ENCODE data around the gene EGFL7. TPM values are rescaled to one million over a fixed set of nuclear protein-coding genes. Genes with fewer than 3 reads are reported as not detected.

Gene EGFL7
- total and polyA plus RNA-seq, 2 of the 8 experiments (the other 6 are each of a cell fraction or from before 2014, with no cell fraction given), result 37.8 to 53.4 TPM

DNA sequence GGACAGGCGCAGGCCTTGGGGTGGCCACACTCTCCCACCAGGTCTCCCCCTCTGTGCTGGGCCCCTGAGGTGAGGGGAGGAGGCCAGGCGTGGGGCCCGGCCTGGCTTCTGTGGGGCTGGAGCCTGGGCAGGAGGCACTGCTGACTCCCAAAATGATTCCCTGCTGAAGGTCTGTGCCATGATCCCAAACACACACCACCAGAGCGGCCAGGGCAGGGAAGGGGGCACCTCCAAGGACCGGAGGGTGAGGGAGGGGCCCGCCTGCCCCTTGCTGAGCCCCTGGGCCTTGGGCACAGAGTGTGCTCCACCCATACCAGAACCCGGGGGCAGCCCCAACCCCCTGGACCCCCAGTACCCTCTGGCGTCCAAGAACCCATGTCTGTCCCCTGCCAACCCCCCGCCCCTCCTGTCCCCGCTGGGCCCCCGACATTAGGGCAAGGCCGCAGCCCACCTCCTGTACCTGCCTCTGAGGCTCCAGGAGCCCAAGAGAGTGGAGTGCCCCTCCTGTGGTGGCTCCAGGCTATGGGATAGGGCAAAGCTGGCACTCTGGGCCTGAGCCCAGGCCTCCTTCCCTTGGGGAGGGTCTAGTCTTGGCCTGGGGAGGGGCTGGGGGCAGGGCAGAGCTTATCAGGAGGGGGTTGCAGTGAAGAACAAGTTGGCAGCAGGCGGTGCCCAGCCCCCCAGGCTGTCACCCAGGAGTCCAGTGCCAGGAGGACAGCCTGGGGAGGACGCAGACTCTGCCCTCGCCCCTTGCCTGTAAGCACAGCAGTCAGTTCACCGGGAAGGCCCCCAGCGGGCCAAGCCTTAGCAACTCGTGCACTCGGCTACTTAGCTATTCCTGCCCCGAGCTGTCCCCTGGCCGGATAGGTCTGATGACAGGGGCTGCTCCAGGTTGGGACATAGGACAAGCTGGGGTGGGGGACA, 2.6 kb upstream of the EGFL7 start:
- Histone ChIP-seq H3K56ac (replicated peaks; ENCODE audit: insufficient read length, low read depth, low read length) (no peak overlapping the region), H3K4me3 (ENCODE audit: extremely low read depth in 1 of 4, insufficient read depth in 2 of 4, low read depth in 3 of 4, low read length in 4 of 4) (no peak overlapping the region), H3K27me3 (replicated peaks in 1 of 4; ENCODE audit: control insufficient read depth in 3 of 4, extremely low read depth in 1 of 4, insufficient read depth in 3 of 4, low read length in 3 of 4) (no peaks in the 10 kb centered on the region; a peak in 3 of 7 replicates), H3K79me2 (ENCODE audit: control insufficient read depth in 1 of 2, insufficient read depth in 2 of 2, low read length in 2 of 2) (no peaks in the 10 kb centered on the region), H2BK15ac (ENCODE audit: low read length) (no peak overlapping the region), H2BK20ac (ENCODE audit: low read length) (no peak overlapping the region), H3K4me1 (replicated peaks in 1 of 4; ENCODE audit: control insufficient read depth in 3 of 4, insufficient read depth in 4 of 4, low read length in 3 of 4) (no peaks in the 10 kb centered on the region; a peak in 1 of 7 replicates), H4K5ac (ENCODE audit: insufficient read length, low read depth, low read length) (no peak overlapping the region), H2BK12ac (ENCODE audit: low read depth, low read length) (no peak overlapping the region), H3K23me2 (ENCODE audit: low read depth, low read length) (no peaks in the 10 kb centered on the region), H3K4ac (replicated peaks; ENCODE audit: insufficient read length, low read depth, low read length) (no peak overlapping the region), H3K9ac (replicated peaks in 1 of 4; ENCODE audit: extremely low read depth in 1 of 4, low read depth in 3 of 4, low read length in 3 of 4) (no peak overlapping the region), H3K23ac (ENCODE audit: insufficient read length) (no peak overlapping the region), H3K79me1 (ENCODE audit: low read depth, low read length) (no peaks in the 10 kb centered on the region), H2AK5ac (ENCODE audit: low read depth, low read length) (no peak overlapping the region), H3K4me2 (ENCODE audit: insufficient read depth in 1 of 2, low read depth in 2 of 2, low read length in 2 of 2) (no peak overlapping the region), H2AFZ (ENCODE audit: low read length) (no peak overlapping the region), H3K36me3 (ENCODE audit: control insufficient read depth in 2 of 4, insufficient read depth in 4 of 4, low read length in 3 of 4) (no peaks in the 10 kb centered on the region), H4K8ac (ENCODE audit: extremely low read depth, insufficient read depth, low read length) (no peak overlapping the region), H3K18ac (ENCODE audit: extremely low read depth, low read length) (no peak overlapping the region), H3K14ac (ENCODE audit: insufficient read length) (no peak overlapping the region), H3K9me3 (ENCODE audit: insufficient read depth in 2 of 2, low read depth in 1 of 2, low read length in 1 of 2) (no peaks in the 10 kb centered on the region), H2BK5ac (ENCODE audit: low read depth, low read length) (no peak overlapping the region), H4K20me1 (replicated peaks in 1 of 2; ENCODE audit: control insufficient read depth in 1 of 2, insufficient read depth in 2 of 2, low read length in 2 of 2) (peaks cover 0 to 1% of the 10 kb centered on the region in 2 experiments), H4K91ac (replicated peaks; ENCODE audit: insufficient read length, low read length) (no peak overlapping the region), H2BK120ac (replicated peaks; ENCODE audit: low read depth, low read length) (no peak overlapping the region), H3K27ac (ENCODE audit: low read depth, low read length) (no peak overlapping the region)
- DNase-seq (ENCODE audit: low read depth in 1 of 2, low spot score in 2 of 2) (peak in 1 of 2 experiments; percentile 42), FAIRE-seq (no peak)
- TF ChIP-seq SUZ12 (IDR thresholded peaks at IDR 0.05; ENCODE audit: low read length) (no peak), SP4 (IDR thresholded peaks at IDR 0.05; ENCODE audit: low read length) (no peak), CBX5 (IDR thresholded peaks at IDR 0.05; ENCODE audit: low read depth, low read length) (no peak), SIN3A (conservative IDR thresholded peaks at IDR 0.05 in 1 of 2, IDR thresholded peaks at IDR 0.05 in 1 of 2; ENCODE audit: low read depth in 1 of 2, low read length in 2 of 2) (no peak), CHD2 (IDR thresholded peaks at IDR 0.05; ENCODE audit: low read length) (no peak), PHF8 (conservative IDR thresholded peaks at IDR 0.05; ENCODE audit: low read depth, low read length) (no peak), FOSL1 (IDR thresholded peaks at IDR 0.05; ENCODE audit: insufficient read depth, low read depth, low read length) (no peak), KDM1A (IDR thresholded peaks at IDR 0.05; ENCODE audit: borderline replicate concordance, low read length) (no peak)
- TF ChIP-seq, protein P1, sequence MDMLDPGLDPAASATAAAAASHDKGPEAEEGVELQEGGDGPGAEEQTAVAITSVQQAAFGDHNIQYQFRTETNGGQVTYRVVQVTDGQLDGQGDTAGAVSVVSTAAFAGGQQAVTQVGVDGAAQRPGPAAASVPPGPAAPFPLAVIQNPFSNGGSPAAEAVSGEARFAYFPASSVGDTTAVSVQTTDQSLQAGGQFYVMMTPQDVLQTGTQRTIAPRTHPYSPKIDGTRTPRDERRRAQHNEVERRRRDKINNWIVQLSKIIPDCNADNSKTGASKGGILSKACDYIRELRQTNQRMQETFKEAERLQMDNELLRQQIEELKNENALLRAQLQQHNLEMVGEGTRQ (IDR thresholded peaks at IDR 0.05; ENCODE audit: low read length), result no peak
- TF ChIP-seq, protein P2, sequence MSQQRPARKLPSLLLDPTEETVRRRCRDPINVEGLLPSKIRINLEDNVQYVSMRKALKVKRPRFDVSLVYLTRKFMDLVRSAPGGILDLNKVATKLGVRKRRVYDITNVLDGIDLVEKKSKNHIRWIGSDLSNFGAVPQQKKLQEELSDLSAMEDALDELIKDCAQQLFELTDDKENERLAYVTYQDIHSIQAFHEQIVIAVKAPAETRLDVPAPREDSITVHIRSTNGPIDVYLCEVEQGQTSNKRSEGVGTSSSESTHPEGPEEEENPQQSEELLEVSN (IDR thresholded peaks at IDR 0.05), result no peak
- CTCF ChIA-PET (ENCODE audit: partially characterized antibody), result interaction anchor here (0.7 to 3.9 kb wide), 8 partner anchors 8 to 172 kb away, joined by 3 to 21 read pairs (median 4); no protein-coding TSS in a partner anchor
- 75% methylated on average over 13 of the region's 21 CpGs; no CpG with 5 or more reads in 1 of the 2 experiments for WGBS, 2 experiments (ENCODE audit: extremely low coverage in 1 of 2, insufficient coverage in 1 of 2, insufficient read length in 1 of 2, insufficient replicate concordance in 2 of 2, low coverage in 1 of 2, low lambda C conversion rate in 2 of 2, missing lambda C conversion rate in 1 of 2)
- POLR2A ChIA-PET (ENCODE audit: partially characterized antibody), result interaction anchor here (0.8 kb wide), 1 partner anchor 16 kb away, joined by 3 read pairs; no protein-coding TSS in a partner anchor
